Ovary (tissue), 9 donors: ENCODE results near the gene ASRGL1. TPM values are rescaled to one million over a fixed set of nuclear protein-coding genes. Genes with fewer than 3 reads are reported as not detected.

ENCODE experiments used
- DNase-seq, 5 donors: peaks; one replicate each; pipeline ENCODE4 v3.0.0-alpha.2; 2019 to 2020
- H3K27ac ChIP-seq, 2 donors: fragments of 200-600 bp; one replicate each; pipeline versions ENCODE4 v1.5.1 to v1.8.0; 2019 to 2022
- H3K27me3 ChIP-seq: fragments of 200-600 bp; one replicate; pipeline ENCODE4 v1.8.0; 2022
- H3K36me3 ChIP-seq: fragments of 200-600 bp; sonication (generic); one replicate; pipeline ENCODE4 v1.5.1; 2019
- H3K4me1 ChIP-seq: one replicate; pipeline ENCODE4 v1.8.1; 2013; ENCODE audit warnings: mild to moderate bottlenecking, moderate library complexity; ENCODE audit not compliant: insufficient read depth
- H3K4me3 ChIP-seq: fragments of 200-600 bp; sonication (generic); one replicate; pipeline ENCODE4 v1.5.1; 2017
- H3K9me3 ChIP-seq, 2 donors: fragments of 200-600 bp in 1 of 2; sonication (generic) in 1 of 2; one replicate each; pipeline versions ENCODE4 v1.5.1 to v1.8.1; 2013 to 2019; ENCODE audit warnings: mild to moderate bottlenecking in 1 of 2, moderate library complexity in 1 of 2
- CTCF ChIP-seq, 3 donors: fragments of 450-650 bp in 2 of 3; fragments of 200-600 bp in 1 of 3; IDR thresholded peaks; one replicate each; pipeline versions ENCODE4 v1.5.1 to v1.8.0; 2016 to 2022; ENCODE audit warnings: antibody characterized with exemption in 3 of 3, mild to moderate bottlenecking in 1 of 3
- EP300 ChIP-seq: sonication (generic); formaldehyde crosslinking; IDR thresholded peaks from one replicate; pipeline ENCODE4 v1.6.1; 2017; ENCODE audit warnings: antibody characterized with exemption
- POLR2A ChIP-seq: fragments of 450-650 bp; IDR thresholded peaks from one replicate; pipeline ENCODE4 v1.6.1; 2017; ENCODE audit warnings: antibody characterized with exemption, mild to moderate bottlenecking, moderate library complexity
- WGBS, 3 donors: extraction: QIAGEN DNeasy Blood & Tissue Kit in 1 of 3; methylation state at CpG; one replicate each; pipeline versions ENCODE4 v1.1.5 to v1.1.7; 2013 to 2017; 5-methylcytosine and 5-hydroxymethylcytosine counted together
- intact Hi-C, 4 donors: fragments of 100-400 bp; cut with DNase I; formaldehyde crosslinking; loops; one replicate each; pipeline versions ENCODE4 v1.11.0 to v1.15.1; 2022 to 2023
- polyA plus RNA-seq, 2 donors: library from polyadenylated mRNA; stranded (reverse); fragments of 200-250 nt in 1 of 2; fragments of 350-450 nt in 1 of 2; fragmentation: Illumina TruSeq in 1 of 2; extraction: RNeasy Lipid Tissue Mini Kit (QIAGEN cat#74804) in 1 of 2; gene quantifications; one replicate each; pipeline ENCODE4 v1.2.3, GENCODE V29; 2013 to 2014
- total RNA-seq, 7 donors: library from RNA; depleted of rRNA in 2 of 7; stranded (reverse); fragments of >200 nt in 2 of 7; fragmentation: NEBNext Ultra II Directional in 3 of 7; extraction: Animal tissue kit (Norgen Biotek cat#: 25700) in 3 of 7; gene quantifications; one replicate each; pipeline versions ENCODE4 v1.1.0 to v1.2.4, GENCODE V29; 2016 to 2023
- donor health status: DM: no; HTN: no; CAD: no; lungs with moderate emphysema.
- donor health status: DM: no; HTN: no; CAD: no.
- donor health status: Bipolar disorder and iron deficiency.
- donor health status: DM: yes; HTN: yes; CAD: no.
- donor health status: DM: no; HTN: no; CAD: no.
- donor health status: DM: yes; HTN: yes; CAD: no.

Gene ASRGL1
- total and polyA plus RNA-seq, 9 donors, result 1.6 to 143 (median 9.8) TPM

GRCh38 chr11:62416596-62416995 lies 79.3 kb downstream of the ASRGL1 start:
- Histone ChIP-seq H3K4me1 (peaks cover 13% of the 10 kb centered on the region), H3K27me3 (no peaks in the 10 kb centered on the region), H3K36me3 (no peaks in the 10 kb centered on the region), H3K9me3 (no peaks in the 10 kb centered on the region), H3K4me3 (no peak overlapping the region), H3K27ac (no peak overlapping the region)
- WGBS, 3 donors, result 90 to 94% (median 91%) methylated on average over 12 of the region's 12 CpGs
- TF ChIP-seq POLR2A, result no peak
- no peak for TF ChIP-seq CTCF (IDR thresholded peaks at IDR 0.05)
- TF ChIP-seq EP300, result no peak
- intact Hi-C loops, result loop anchor here in 1 of 4 donors (5.0 kb wide), 1 partner anchor 141 kb away; no protein-coding TSS in a partner anchor
- DNase-seq, result no peak

DNA sequence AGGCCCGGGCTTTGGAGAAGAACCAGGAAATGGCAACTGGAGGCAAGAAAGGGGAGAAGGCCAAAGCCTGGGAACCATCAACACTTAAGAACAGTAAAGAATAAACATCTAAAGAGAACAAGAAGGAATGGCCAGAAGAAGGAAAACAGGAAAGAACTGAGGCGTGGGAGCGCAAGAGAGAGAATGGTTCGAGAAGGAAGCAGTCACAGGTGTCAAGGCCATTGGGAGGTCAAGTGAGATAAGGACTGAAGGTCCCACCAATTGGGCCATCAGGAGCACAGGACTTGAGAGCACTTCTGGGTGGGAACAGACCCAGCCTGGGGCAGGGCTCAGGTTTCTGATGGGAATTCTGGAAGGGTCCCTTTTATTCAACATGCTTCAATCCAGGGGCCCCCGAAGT lies 80.9 kb downstream of the ASRGL1 start:
- no peaks in the 10 kb centered on the region for H3K27me3 ChIP-seq
- intact Hi-C loops, result loop anchor here in 1 of 4 donors (5.0 kb wide), 1 partner anchor 139 kb away; no protein-coding TSS in a partner anchor
- no peaks in the 10 kb centered on the region for H3K9me3 ChIP-seq
- H3K4me1 ChIP-seq, result peaks cover 13% of the 10 kb centered on the region
- DNase-seq, result peak in 1 of 5 donors; percentile 33
- 47 to 61% (median 59%) methylated on average over 5 of the region's 5 CpGs for WGBS, 3 donors
- TF ChIP-seq CTCF (IDR thresholded peaks at IDR 0.05) (no peak), POLR2A (no peak), EP300 (no peak)
- H3K36me3 ChIP-seq, result no peaks in the 10 kb centered on the region
- peak overlapping the region in 1 of 2 donors; percentile 47 for H3K27ac ChIP-seq
- no peak overlapping the region for H3K4me3 ChIP-seq

DNA sequence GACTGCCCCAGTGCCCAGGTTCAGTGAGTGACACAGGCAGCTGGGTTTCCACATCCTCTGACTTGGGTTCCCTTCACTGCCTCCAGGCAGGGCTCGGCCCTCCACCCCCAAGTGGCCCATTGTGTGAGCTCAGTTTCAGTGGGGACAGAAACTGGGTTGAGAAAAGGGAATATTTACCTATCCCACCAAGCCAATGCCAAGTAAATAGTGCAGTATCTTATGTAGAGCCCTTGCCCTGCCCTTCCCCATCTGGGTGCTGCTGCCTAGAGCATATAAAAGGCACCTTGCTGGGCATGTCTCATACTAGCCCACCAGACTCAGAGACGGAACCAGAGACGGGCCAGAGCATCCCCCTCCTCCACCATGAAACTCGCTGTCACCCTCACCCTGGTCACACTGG lies 81.5 kb downstream of the ASRGL1 start, which contains the start of gene SCGB1A1:
SCGB1A1 (plus strand) TSS at position 301 of the 400 bp plus-strand sequence; CDS start at position 364, 63 bp downstream.
- 75 to 97% (median 90%) methylated on average over 4 of the region's 4 CpGs for WGBS, 3 donors
- TF ChIP-seq EP300, result no peak
- TF ChIP-seq CTCF (IDR thresholded peaks at IDR 0.05), result no peak
- Histone ChIP-seq H3K4me1 (peaks cover 13% of the 10 kb centered on the region), H3K4me3 (no peak within 1 kb of the TSS), H3K9me3 (no peaks in the 10 kb centered on the region), H3K36me3 (no peaks in the 10 kb centered on the region), H3K27ac (peak within 1 kb of the TSS; percentile 47 to 59), H3K27me3 (no peaks in the 10 kb centered on the region)
- intact Hi-C loops, result loop anchor here in 1 of 4 donors (5.0 kb wide), 1 partner anchor 139 kb away; no protein-coding TSS in a partner anchor
- no peak for DNase-seq

- peak overlapping the region; percentile 47 to 59 for H3K27ac ChIP-seq
- 6 to 10% (median 9%) methylated on average over 5 of the region's 5 CpGs for WGBS, 3 donors
These were observed 82.2 kb downstream of the ASRGL1 start for GRCh38 chr11:62419314-62419929.

More at GRCh38 chr11:62419314-62419929, 82.2 kb downstream of the ASRGL1 start:
- Histone ChIP-seq H3K4me1 (peaks cover 13% of the 10 kb centered on the region), H3K36me3 (no peaks in the 10 kb centered on the region), H3K9me3 (no peaks in the 10 kb centered on the region), H3K27me3 (no peaks in the 10 kb centered on the region), H3K4me3 (no peak overlapping the region)
- no peak for DNase-seq
- intact Hi-C loops, result loop anchor here in 1 of 4 donors (5.0 kb wide), 1 partner anchor 138 kb away; no protein-coding TSS in a partner anchor
- TF ChIP-seq CTCF (IDR thresholded peaks at IDR 0.05) (no peak), POLR2A (no peak), EP300 (no peak)
